Heart left ventricle (tissue), 13 donors: ENCODE measurements around the gene CNTRL.
"Not testable (repeated sequence)": the region's sequence is repeated elsewhere in the genome, so short reads cannot be mapped to it uniquely, and the experiment has no call there.

Experiments
- POLR2A ChIP-seq, 2 donors: fragments of 450-650 bp; IDR thresholded peaks; one replicate each; pipeline ENCODE4 v1.6.1; 2017; ENCODE audit warnings: antibody characterized with exemption in 2 of 2, mild to moderate bottlenecking in 2 of 2, moderate library complexity in 2 of 2
- TF ChIP-seq, protein P1 (sequence below), 12 donors: fragments of 200-600 bp; sonication (generic) in 4 of 12; IDR thresholded peaks; one replicate each; pipeline versions ENCODE4 v1.5.0 to v1.8.0; 2018 to 2022; ENCODE audit warnings: antibody characterized with exemption in 12 of 12, mild to moderate bottlenecking in 5 of 12
- donor health status: ischemic (EF 13 %, LVEDD 7.1; RV severe dilation, severe dysfunction).
- donor health status: DM: no; HTN: yes; CAD: no.
- donor health status: DM: no; HTN: no; CAD: no.
- donor health status: ischemic (EF 25% LVEDD 6.9; RV normal size, moderate dysfunction).
- donor health status: ischemic (EF 25% LVEDD 5.7; RV mildly dilated, moderate dysfunction).
- donor health status: ischemic (EF 35%, LVEDD 5.7; RV mildly dilated, moderate dysfunction).
- donor health status: nonischemic (EF 11% LVEDD 7.7; RV severe dilation, severe dysfunction).
- donor health status: DM: yes; HTN: yes; CAD: no.
- donor health status: PGD.
- donor health status: ischemic (EF 29% LVEDD 5.4; RV normal size, mild dysfunction).
- donor health status: nonischemic (EF 23%, LVEDD 6.1; RV moderate dilation, normal function).

DNA sequence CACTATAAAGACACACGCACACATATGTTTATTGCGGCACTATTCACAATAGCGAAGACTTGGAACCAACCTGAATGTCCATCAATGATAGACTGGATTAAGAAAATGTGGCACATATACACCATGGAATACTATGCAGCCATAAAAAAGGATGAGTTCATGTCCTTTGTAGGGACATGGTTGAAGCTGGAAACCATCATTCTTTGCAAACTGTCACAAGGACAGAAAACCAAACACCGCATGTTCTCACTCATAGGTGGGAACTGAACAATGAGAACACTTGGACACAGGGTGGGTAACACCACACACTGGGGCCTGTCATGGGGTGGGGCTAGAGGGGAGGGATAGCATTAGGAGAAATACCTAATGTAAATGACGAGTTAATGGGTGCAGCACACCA, 29.3 kb downstream of the CNTRL start:
- TF ChIP-seq, protein P1, sequence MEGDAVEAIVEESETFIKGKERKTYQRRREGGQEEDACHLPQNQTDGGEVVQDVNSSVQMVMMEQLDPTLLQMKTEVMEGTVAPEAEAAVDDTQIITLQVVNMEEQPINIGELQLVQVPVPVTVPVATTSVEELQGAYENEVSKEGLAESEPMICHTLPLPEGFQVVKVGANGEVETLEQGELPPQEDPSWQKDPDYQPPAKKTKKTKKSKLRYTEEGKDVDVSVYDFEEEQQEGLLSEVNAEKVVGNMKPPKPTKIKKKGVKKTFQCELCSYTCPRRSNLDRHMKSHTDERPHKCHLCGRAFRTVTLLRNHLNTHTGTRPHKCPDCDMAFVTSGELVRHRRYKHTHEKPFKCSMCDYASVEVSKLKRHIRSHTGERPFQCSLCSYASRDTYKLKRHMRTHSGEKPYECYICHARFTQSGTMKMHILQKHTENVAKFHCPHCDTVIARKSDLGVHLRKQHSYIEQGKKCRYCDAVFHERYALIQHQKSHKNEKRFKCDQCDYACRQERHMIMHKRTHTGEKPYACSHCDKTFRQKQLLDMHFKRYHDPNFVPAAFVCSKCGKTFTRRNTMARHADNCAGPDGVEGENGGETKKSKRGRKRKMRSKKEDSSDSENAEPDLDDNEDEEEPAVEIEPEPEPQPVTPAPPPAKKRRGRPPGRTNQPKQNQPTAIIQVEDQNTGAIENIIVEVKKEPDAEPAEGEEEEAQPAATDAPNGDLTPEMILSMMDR (IDR thresholded peaks at IDR 0.05) = not testable (repeated sequence)
- TF ChIP-seq POLR2A (IDR thresholded peaks at IDR 0.05) = not testable (repeated sequence)
